NOMO-1 treated with DMSO at 0.1 percent for 48 hours (cell line): ENCODE results near the gene FNDC3A.
"Not testable (repeated sequence)": the region's sequence is repeated elsewhere in the genome, so short reads cannot be mapped to it uniquely, and the experiment has no call there.

Experiments
- DNase-seq: peaks from one replicate; lab custom pipeline; 2025; ENCODE audit not compliant: unreplicated experiment; lab: John Stamatoyannopoulos, UW

Gene FNDC3A

DNA sequence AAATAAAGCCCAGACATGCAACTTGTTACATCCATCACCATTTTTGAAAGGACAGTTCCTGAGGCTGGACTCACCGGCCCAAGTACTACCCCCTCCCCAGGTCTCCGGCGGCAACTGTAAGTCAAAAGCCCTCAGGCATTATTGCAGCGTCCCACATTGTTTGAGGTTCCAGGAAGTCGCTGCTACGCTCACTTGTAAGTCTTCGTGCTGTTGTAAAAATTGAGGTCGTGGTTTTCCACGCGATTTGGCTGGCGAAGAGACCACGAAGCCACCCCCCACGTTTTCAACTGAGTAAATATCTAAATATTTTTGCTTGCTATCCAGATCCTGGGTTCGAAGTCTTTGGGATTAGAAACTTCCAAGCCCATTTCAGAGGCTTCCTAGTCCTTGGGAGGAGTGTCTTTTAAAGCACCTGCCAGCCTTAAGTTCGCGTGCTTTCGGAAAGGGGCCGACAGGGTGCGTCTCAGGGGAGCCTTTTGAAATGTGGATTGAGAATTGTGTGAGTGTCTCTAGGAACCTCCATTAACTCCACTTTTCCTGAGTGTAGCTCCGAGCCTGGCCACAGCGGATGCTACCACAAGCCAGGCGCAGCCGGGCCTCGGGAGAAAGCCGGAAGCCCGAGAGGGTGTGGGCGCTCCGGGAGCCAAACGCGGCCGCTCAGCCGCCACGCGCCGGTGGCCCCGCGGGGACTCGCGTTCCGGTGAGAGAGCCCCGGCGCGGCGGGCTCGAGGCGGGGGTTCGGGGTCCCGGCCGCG lies 434 bp upstream of the FNDC3A start:
- DNase-seq, result peak; percentile 54

DNA sequence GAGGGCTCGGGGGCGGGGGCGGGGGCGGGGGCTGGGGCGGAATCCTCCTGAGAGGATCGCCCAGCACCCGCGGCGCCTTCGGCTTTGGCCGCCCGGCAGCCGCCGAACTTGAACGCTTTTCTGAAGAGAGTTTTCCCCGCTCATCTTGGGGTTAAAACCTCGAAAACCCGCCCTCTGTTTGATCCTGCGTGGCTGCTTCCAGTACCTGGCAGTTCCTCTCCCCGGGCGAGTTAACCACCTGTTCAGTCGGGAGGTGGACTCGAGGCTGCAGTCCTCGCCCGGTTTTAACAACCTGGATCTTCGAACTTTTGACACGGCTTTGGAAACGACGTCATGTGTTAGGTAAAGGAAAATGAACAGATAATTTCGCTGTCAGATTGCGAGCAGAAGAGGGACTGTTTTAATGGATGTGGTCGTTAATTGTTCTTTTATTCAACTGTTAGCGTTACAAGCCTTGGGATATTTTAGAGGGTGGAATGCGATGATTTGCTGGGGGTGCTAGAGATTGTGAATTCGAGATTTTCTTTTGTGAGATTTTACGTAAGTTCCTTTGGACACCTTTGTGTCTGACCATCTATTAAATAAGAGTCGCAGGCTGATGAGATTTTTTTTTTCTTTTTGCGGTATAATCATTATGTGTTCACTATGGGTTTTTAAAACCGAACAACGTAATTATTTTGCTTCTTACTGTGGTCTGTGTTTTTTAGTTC lies 1.0 kb downstream of the FNDC3A start:
- DNase-seq, result peak; percentile 47

DNA sequence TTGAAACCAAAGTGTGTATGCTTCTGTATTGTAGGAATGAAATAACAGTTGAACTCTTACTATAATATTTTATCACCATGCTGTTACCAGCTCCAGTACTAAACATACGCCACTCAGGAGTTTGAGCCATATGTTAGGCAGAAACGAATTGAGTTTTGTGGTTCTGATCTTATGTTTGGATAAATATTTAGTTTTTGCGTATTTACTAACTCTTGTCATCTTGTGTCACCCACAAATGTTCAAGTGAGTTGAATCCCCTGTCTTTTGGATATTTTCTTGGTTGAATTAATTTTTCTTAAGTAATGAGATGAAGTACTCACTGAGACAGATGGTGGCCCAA lies 1.5 kb downstream of the FNDC3A start:
- DNase-seq, result peak; percentile 8

DNA sequence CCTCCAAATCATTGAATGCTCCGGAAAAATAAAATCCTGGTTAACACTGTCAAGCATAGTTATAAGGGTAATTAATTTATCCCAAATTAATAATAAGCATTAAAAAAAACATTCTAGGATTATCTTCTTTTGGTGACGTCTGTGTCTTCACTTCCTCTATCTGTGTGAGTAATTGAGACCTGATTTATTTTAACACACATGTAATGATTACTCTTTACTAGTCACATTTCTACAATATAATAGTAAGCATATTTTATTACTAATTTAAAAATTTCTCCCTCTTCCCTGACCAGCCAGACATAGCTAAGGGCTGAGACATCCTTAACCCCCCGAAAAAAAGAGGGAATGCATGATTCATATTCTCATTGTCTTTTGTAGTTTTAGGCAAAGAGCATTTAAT lies 2.3 kb downstream of the FNDC3A start:
- peak; percentile 25 for DNase-seq

DNA sequence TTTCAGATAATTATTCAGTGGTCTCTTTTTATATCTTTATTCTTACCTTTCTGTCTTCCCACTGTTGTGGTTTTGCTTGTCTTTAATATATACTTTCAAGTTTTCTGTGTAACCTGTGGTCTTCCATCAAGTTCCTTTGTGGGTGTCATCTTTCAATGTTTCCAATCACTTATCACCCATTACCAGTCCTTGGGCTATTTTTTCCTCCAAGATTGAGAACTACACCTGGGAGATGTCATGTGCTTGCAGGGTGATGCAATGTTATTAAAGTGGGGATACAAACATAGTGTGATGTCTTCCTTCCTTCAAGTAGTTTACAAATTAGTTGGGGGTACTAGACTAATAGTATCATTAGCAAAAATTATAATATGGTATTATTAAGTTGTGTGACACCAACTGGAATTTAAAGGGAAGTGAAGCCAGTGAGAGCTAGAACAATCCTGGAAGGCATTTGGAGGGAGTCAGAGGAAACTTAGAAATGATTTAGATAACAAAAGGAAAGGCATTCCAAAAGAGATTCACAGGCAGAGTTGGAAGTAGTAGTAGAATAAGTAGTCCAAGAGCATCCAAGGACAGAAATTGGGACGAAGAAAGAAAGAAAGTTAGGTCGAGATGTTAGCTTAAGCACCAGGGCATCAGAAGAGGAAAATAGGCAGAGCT lies 3.4 kb downstream of the FNDC3A start:
- DNase-seq, result no peak

DNA sequence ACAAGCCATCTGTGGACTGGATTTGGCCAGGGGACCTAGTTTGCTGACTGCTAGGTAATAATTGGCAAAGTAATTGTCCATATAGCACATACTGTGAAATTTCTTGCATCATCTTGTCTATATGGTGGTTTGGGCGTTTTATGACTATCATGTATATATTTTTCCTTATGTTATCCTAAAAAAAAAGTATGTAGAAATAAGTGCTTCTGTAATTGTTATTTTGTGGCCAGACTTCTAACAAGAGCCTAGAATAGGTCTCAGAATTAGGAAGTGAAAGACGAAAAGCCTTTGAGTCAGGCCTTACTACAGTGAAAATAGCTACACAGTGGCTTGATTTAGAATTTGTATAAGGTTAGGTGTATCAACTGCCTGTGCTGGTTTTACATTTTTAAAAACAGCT lies 4.2 kb downstream of the FNDC3A start:
- DNase-seq, result peak; percentile 96

DNA sequence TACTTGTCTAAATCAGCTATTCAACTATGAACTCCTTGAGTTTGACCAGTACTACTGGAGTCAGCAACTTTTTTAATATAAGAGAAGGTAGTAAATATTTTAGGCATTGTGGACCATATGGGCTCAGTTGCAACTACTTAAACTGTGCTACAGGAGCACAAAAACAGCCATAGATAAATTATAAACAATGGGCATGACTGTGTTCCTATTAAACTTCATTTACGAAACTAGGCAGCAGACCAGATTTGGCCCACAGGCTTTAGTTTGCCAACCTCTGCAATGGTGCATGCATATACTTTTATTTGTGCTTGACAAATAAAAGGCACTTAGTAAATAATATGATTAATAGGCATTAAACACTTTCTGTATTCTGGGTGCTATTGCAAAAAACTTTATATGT lies 7.6 kb downstream of the FNDC3A start:
- DNase-seq, result no peak

DNA sequence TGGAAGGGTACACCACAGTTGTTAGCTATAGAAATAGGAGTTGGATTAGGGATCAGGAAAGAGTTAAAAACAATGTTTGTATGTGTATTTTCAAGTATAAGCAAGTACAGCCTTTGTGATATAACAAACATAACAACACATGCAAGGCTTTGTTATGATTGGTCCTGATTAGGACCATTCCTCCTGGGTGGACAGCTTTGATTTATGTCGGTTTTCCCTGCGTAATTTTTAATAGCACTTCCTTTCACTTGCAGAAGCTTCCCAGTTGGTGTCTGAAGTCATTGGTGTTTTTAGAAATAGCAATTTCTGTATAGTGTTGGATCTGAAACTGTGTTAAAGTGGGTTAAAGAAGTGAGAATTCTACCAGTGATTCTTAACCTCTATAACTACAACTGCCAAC lies 10.0 kb downstream of the FNDC3A start:
- no peak for DNase-seq

DNA sequence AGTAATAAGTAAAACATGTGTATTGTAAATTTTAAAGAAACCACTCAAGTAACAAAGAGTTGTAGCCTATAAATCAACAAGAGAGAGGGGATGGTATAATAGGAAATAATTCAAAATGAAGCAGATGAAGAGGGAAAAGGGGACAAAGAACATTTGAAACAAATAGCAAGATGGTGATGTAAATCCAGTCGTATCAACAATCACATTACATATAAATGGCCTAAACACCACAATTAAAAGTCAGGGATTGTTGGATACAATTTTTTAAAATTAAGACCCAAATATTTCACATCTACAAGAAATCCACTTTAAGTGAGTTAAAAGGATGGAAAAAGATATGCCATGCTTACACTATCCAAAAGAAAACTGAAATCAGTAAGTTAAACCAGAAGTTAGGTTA lies 15.2 kb downstream of the FNDC3A start:
- no peak for DNase-seq

DNA sequence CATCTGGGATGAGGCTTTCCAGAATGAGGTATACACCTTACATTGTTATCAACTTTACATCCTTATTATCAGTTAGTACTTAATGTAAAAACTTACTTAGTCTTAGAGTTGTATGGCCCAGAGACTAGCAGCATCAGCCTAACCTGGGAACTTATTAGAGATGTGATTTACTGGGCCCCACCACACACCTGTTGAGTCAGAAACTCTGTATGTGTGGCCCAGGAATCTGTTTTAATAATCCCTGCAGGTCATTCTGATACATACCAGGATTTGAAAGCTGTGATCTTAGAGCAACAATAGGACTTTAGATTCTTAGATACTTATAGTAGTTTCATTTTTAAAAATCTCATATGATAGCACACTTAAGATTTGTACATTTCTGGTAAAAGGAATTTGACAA lies 17.4 kb downstream of the FNDC3A start:
- DNase-seq, result no peak

DNA sequence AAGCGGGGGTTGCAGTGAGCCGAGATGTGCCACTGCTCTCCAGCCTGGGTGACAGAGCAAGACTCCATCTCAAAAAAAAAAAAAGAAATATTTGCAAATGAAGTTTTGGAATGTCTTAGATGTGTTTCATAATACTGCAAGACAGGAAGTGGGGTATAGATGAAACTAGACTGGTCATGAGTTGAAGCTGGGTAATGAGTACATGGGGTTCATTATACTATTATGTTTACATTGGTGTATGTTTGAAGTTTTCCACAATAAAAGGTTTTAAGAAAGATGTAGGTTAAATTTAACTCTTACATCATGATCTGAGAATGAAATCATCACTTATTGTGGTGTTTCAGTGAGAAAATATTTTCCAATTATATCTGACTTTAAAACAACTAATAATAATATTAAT lies 19.0 kb downstream of the FNDC3A start:
- DNase-seq, result peak; percentile 9

DNA sequence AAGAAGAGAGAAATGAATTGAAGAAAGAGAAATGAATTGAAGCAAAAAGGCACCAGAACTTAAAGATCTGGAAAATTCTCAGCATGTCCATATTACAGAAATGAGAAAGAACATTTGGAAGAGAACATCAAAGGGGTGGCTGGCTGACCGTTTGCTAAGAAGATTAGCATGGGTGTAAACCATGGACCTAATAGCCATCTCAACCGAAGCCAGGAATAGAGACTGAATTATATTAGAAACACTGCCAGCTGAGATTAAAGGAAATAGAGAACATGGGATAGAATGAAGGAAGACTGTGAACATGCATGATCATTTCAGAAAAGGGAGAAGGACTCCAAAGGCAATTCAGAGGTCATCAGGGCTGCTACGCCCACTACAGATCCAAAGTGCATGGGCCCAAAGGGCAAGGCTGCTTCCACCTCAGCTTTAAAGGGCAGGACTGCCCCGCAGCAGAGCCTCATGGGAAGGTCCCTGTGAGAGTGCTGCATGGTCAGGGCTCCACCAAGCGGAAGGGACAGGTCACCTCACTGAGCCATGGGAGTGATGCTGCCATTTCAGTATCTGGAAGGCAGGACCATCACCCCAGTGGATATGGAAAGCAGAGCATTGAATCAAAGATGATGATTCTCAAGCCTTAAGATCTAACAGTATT lies 23.1 kb downstream of the FNDC3A start:
- no peak for DNase-seq

DNA sequence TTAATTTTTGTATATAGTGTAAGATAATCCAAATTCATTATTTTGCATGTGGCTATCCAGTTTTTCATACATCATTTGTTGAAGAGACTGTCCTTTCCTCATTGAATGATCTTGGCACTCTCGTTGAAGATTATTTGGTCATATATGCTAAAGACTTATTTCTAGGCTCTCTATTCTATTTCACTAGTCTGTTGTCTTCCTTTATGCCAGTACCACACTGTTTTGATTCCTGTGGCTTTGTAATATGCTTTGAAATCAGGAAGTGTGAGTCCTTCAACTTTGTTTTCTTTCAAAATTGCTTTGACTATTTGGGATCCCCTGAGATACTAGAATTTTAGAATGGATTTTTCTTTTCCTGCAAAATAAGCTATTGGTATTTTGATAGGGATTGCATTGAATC lies 24.5 kb downstream of the FNDC3A start:
- no peak for DNase-seq

DNA sequence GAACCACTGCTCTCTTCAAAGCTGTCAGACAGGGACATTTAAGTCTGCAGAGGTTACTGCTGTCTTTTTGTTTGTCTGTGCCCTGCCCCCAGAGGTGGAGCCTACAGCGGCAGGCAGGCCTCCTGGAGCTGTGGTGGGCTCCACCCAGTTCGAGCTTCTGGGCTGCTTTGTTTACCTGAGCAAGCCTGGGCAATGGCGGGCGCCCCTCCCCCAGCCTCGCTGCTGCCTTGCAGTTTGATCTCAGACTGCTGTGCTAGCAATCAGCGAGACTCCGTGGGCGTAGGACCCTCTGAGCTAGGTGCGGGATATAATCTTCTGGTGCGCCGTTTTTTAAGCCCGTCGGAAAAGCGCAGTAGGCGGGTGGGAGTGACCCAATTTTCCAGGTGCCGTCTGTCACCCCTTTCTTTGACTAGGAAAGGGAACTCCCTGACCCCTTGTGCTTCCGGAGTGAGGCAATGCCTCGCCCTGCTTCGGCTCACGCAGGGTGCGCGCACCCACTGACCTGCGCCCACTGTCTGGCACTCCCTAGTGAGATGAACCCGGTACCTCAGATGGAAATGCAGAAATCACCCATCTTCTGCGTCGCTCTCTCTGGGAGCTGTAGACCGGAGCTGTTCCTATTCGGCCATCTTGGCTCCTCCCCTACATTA lies 43.4 kb downstream of the FNDC3A start:
- not testable (repeated sequence) for DNase-seq

DNA sequence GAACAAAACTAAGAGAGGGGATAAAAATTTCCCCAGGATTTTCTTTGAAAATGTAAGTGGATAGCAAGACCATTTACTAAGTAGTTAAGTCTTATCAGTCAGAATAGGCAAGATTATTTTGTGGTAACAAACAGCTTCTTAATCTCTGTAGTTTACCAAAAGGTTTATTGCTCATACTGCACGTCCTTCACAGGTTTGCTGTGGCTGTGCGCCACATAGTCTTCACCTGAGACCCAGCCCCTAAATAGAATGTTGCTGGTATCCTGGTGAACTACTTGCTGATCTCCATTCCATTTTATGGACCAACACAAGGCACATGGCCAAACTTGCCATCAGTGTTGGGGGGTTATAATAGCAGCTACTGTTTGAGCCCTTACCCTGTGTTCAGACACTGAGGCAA lies 44.6 kb downstream of the FNDC3A start:
- DNase-seq, result no peak

DNA sequence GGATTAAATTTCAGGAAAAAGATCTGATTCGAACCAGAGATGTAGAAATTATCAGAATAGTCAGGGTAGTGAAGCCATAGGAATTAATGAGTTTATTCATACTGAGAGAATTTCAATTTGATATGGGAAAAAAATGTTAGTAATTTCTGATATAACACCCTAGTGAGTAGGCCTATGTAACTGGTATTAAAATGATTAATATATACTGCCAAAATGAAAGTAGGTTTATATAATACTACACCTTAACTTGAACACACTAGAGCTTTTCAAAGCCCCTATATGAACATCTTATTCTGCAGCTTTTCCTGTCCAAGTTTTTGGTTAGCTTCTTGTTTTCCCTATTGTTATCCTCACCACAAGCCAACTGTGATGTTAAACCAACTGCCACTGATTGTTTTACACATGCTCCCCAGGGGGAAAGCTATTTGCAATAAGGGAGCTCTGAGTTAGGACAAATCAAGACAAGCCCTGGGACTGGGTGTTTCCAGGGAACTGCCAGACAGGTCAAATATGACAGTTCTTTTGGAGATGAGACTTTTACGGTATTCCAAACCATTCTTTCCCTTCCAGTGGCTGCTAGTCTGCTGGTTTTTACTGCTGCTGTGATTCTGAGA lies 45.3 kb downstream of the FNDC3A start:
- no peak for DNase-seq

DNA sequence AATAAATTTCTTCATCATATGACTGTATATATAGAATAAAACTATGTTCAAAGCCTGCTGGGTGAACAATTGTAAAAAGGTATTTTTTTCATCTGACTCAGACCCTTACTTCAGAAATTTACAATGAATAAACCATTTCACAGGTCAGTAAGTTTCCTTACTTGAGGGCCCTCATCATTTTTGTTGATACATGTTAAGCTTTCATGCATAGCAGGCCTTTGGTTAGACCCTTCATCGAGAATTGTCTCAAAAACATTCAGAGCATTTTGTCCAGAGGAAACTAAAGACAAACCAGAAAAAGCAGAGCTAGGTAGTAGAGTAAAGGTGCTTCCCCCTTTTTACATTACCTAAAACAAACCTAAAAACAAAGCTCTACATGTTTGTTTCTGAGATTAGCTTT lies 46.2 kb downstream of the FNDC3A start:
- DNase-seq, result no peak

DNA sequence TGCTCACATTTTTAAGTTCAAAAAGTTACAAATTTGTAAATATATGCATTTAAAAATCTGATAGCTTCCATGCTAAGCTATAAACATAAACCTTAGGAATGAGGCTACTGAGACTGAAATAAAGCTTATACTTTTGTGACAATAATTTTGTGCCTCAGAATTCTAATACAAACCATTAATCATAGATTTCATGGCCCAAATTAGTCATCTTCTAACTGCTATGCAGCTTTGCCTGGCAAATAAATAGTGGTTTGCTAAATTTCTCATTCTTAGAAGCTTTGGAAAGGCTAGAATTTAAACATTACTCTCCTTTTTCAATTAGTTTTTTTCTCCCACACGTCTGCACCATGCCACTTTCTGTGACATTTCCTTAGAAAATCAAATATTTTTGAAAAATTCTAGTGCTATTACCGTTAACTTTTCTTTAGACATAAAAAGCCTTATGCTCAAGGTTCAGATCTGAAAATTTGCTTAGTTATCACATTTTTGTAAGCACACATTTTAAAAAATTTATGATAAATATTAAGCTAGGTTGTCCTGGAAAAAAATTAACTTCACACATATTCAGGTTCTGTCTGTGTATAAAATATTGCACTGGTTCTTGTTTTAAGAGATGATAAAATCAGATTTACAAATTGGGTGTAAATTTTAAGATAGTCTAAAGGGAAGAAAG lies 46.9 kb downstream of the FNDC3A start:
- DNase-seq, result no peak

DNA sequence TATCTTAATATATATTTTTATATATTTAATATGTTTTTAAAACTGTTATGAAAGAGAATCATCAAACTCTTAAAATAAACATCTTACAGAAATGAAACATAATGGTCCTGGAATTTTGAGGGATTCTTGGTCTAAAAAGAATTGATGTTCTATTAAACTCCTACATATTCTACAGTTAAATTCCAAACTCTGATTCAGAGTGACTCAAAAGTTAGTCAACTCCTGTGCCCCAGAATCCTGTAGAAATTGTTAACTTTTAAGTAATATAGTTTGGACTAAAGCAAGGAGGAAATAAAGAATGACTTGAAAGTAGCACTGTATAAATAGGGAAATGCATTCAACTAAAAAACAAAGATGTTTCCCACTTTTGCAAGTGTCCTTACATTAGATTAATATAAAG lies 47.7 kb downstream of the FNDC3A start:
- DNase-seq, result no peak

DNA sequence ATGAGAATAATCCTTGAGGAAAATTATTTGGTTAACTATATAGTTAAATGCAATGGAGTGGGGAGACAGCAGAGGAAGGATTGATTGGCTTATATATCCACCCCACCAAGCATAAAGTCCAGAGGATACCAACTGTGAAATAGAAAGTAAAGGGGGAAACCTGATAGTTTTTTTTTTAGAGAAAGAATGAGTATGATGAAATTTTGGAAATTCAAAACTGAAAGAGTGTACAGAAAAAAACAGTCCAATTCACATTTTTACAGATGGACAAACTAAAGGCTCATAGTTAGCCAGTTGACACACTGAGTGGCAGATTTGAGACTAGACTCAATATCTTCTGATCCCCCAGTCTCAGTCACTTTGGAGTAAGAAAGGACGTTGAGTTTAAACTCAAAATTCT lies 51.1 kb downstream of the FNDC3A start:
- no peak for DNase-seq
